HG03139 (cell line): ENCODE results near the gene LRMDA.
"Not testable (repeated sequence)": the region's sequence is repeated elsewhere in the genome, so short reads cannot be mapped to it uniquely, and the experiment has no call there.

Experiments used
- ATAC-seq: cut with Tn5 transposase; IDR thresholded peaks from one replicate; pipeline ENCODE4 v1.9.1; 2021; ENCODE audit not compliant: unreplicated experiment

Gene LRMDA

GRCh38 chr10:75733135-75733890 is 301.9 kb downstream of the LRMDA start:
- no peak for ATAC-seq

GRCh38 chr10:75736151-75736640 is 304.8 kb downstream of the LRMDA start:
- ATAC-seq, result no peak

- no peak for ATAC-seq
These were observed 305.6 kb downstream of the LRMDA start for GRCh38 chr10:75736889-75737579.

GRCh38 chr10:75737580-75737949 is 306.1 kb downstream of the LRMDA start:
- no peak for ATAC-seq

- no peak for ATAC-seq
These were observed 307.5 kb downstream of the LRMDA start for GRCh38 chr10:75738924-75739323.

GRCh38 chr10:75739414-75740143 is 308.2 kb downstream of the LRMDA start:
- no peak for ATAC-seq

- ATAC-seq, result no peak
These were observed 309.1 kb downstream of the LRMDA start for GRCh38 chr10:75740541-75740940.

GRCh38 chr10:75742355-75742754 is 310.9 kb downstream of the LRMDA start:
- ATAC-seq, result no peak

- no peak for ATAC-seq
These were observed 311.9 kb downstream of the LRMDA start for GRCh38 chr10:75743291-75743778.

- ATAC-seq, result no peak
These were observed 312.8 kb downstream of the LRMDA start for GRCh38 chr10:75744261-75744660.

- no peak for ATAC-seq
These were observed 314.9 kb downstream of the LRMDA start for GRCh38 chr10:75746356-75746755.

- not testable (repeated sequence) for ATAC-seq
These were observed 318.9 kb downstream of the LRMDA start for GRCh38 chr10:75750093-75750875.

GRCh38 chr10:75751232-75751631 is 319.8 kb downstream of the LRMDA start:
- ATAC-seq, result no peak

- no peak for ATAC-seq
These were observed 322.2 kb downstream of the LRMDA start for GRCh38 chr10:75753621-75754020.

GRCh38 chr10:75754096-75754831 is 322.8 kb downstream of the LRMDA start:
- ATAC-seq, result no peak

GRCh38 chr10:75755528-75755927 is 324.1 kb downstream of the LRMDA start:
- no peak for ATAC-seq

GRCh38 chr10:75761289-75761688 is 329.9 kb downstream of the LRMDA start:
- no peak for ATAC-seq

- no peak for ATAC-seq
These were observed 331.0 kb downstream of the LRMDA start for GRCh38 chr10:75762431-75762802.

GRCh38 chr10:75763652-75764051 is 332.2 kb downstream of the LRMDA start:
- ATAC-seq, result no peak
